ENCODE measurements around the gene LONP1. TPM values are rescaled to one million over a fixed set of nuclear protein-coding genes. Genes with fewer than 3 reads are reported as not detected.
"Not testable (repeated sequence)": the region's sequence is repeated elsewhere in the genome, so short reads cannot be mapped to it uniquely, and the experiment has no call there.

Gene LONP1
- total RNA-seq, 4 donors from 2014 or later, result 39.9 to 134 (median 44.1) TPM

DNA sequence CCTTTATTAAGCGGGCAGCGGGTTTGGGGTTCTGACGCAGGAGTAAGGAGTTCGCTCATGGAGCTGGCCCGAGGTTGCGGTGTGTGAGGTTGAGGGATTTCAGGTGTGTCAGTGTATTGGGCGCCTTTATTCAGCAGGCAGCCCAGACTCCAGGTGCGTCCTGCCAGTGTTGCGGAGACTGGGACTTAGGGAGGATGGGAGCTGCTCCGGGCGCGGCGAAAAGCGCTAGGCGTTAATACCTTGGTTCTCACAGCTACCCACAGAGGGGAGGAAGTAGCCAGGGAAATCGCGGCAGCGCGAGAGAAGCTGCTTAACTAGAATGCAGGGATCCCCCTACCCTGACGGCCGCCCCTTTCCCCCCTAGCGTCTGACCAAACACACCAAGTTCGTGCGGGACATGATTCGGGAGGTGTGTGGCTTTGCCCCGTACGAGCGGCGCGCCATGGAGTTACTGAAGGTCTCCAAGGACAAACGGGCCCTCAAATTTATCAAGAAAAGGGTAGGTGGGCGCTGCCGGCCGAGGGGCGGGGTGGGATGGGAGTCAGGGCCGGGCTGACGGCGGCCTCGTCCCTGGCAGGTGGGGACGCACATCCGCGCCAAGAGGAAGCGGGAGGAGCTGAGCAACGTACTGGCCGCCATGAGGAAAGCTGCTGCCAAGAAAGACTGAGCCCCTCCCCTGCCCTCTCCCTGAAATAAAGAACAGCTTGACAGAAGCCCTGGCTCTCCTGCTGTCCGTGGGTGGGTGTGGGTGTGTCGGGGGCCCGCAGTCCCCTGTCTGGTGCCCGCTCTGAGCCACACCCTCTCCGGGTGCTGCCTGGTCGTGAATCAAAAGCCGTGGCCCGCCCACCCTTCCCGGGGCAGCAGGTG, 28.8 kb downstream of the LONP1 start:
- Histone ChIP-seq H3K4me1 (peaks cover 0 to 6% of the 10 kb centered on the region in 2 donors), H3K27ac (peak overlapping the region; percentile 89 to 90), H3K9me3 (no peaks in the 10 kb centered on the region), H3K4me3 (peak overlapping the region; percentile 55 to 62), H3K27me3 (no peaks in the 10 kb centered on the region), H3K36me3 (no peaks in the 10 kb centered on the region)
- peak; percentile 68 to 77 for DNase-seq
- intact Hi-C loops (cut with DNase I; ENCODE audit: low total_unique reads), result no loop called here
- TF ChIP-seq, protein P1, sequence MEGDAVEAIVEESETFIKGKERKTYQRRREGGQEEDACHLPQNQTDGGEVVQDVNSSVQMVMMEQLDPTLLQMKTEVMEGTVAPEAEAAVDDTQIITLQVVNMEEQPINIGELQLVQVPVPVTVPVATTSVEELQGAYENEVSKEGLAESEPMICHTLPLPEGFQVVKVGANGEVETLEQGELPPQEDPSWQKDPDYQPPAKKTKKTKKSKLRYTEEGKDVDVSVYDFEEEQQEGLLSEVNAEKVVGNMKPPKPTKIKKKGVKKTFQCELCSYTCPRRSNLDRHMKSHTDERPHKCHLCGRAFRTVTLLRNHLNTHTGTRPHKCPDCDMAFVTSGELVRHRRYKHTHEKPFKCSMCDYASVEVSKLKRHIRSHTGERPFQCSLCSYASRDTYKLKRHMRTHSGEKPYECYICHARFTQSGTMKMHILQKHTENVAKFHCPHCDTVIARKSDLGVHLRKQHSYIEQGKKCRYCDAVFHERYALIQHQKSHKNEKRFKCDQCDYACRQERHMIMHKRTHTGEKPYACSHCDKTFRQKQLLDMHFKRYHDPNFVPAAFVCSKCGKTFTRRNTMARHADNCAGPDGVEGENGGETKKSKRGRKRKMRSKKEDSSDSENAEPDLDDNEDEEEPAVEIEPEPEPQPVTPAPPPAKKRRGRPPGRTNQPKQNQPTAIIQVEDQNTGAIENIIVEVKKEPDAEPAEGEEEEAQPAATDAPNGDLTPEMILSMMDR (IDR thresholded peaks at IDR 0.05), result no peak
- no peak for TF ChIP-seq POLR2A (IDR thresholded peaks at IDR 0.05)

DNA sequence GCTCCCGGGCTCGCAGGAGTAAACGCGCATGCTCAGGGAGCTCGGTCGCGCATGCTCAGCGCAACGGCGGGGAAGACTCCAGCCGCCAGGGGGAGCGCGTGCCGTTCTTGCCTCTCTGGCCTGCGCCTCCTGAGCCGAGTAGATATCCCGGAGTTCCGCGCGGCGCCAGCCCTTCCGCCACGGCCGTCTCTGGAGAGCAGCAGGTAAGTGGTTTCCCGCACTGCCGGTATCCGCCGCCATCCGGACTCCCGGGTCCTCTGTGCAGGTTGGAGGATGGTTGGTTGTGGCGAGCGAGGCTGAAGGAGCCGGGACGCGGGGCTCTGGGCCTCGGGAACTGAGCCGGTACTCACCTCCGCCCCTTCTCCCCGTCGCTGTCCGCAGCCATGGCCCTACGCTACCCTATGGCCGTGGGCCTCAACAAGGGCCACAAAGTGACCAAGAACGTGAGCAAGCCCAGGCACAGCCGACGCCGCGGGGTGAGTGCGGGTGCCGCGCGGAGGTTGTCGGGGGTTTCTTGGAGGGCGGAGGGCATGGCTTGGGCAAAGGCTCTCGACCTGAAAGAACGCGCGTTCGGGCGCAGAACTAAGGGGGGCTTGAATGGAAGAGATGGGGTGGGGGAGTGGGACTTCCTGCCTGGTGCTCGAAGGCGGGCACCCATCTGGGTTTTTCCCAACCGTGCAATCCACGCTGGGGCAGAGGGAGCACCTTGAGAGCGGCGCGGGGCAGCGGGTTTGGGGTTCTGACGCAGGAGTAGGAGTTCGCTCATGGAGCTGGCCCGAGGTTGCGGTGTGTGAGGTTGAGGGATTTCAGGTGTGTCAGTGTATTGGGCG, 29.6 kb downstream of the LONP1 start, which contains the start of gene RPL36:
Gene RPL36, plus strand, starts transcription at position 171 of the 830 bp plus-strand sequence. Its CDS starts 213 bp downstream, at position 384.
- Histone ChIP-seq H3K27ac (peak within 1 kb of the TSS; percentile 89 to 90), H3K4me3 (peak within 1 kb of the TSS; percentile 55 to 62), H3K9me3 (no peaks in the 10 kb centered on the region), H3K27me3 (no peaks in the 10 kb centered on the region), H3K36me3 (no peaks in the 10 kb centered on the region), H3K4me1 (peaks cover 0 to 6% of the 10 kb centered on the region in 2 donors)
- peak; percentile 64 to 90 for TF ChIP-seq POLR2A (IDR thresholded peaks at IDR 0.05)
- TF ChIP-seq, protein P1 (IDR thresholded peaks at IDR 0.05), result peak; percentile 97 to 99 (median 98)
- peak; percentile 97 to 99 for DNase-seq
- intact Hi-C loops (cut with DNase I; ENCODE audit: low total_unique reads), result no loop called here

DNA sequence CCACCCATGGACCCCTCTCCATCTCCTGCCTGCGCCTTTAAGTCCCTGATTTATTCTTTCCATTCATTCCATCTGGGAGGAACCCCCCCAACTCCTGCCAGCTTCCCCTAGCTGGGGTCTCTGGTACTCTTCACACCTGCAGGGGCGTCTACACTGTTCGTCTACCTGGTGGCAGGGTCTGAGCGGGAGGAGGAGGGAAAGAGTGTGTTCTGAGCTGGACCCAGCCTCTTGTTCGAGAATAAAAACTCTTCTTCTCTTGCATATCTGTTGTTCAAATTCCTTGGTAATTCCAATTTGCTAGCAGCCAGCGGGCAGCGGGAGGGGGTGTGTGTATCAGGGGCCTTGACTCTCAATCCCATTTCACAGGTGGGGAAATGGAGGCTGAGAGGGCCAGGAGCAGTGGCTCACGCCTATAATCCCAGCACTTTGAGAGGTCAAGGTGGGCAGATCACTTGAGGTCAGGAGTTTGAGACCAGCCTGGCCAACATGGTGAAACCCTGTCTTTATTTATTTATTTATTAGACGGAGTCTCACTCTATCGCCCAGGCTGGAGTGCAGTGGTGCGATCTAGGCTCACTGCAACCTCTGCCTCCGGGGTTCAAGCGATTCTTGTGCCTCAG, 31.6 kb downstream of the LONP1 start:
- intact Hi-C loops (cut with DNase I; ENCODE audit: low total_unique reads); DNase-seq; H3K4me1 ChIP-seq; H3K9me3 ChIP-seq; H3K27me3 ChIP-seq; H3K4me3 ChIP-seq; H3K27ac ChIP-seq; H3K36me3 ChIP-seq: not testable (repeated sequence)

DNA sequence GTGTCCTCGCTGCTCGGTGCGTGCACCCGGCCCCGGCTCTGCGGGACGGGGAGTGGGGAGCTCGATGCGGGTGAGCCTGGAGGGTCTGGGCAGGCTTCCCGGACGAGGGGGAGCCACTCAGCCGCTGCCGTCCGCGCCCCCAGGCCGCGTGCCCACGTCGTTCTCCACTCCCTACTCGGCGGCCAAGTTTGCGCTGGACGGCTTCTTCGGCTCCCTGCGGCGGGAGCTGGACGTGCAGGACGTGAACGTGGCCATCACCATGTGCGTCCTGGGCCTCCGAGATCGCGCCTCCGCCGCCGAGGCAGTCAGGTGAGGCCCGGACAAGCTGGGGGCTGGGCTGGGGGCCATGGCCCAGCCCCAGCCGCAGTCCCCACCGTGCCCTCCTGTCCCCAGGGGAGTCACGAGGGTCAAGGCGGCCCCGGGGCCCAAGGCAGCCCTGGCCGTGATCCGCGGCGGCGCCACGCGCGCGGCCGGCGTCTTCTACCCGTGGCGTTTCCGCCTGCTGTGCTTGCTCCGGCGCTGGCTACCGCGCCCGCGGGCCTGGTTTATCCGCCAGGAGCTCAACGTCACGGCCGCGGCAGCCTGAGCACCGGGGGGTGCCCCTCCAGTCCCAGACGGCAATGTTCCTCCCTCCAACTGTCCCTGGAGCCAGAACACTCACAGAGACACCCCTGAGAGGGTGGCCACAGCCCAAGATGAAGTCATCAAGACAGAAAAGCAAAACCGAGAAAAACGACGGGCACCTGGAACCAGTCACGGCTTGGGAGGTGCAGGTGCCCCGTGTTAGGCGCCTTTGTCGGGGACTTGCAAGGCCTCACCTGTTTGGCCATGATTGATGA, 32.4 kb downstream of the LONP1 start:
- TF ChIP-seq, protein P1 (IDR thresholded peaks at IDR 0.05), result no peak
- TF ChIP-seq POLR2A (IDR thresholded peaks at IDR 0.05), result no peak
- Histone ChIP-seq H3K4me3 (peak overlapping the region; percentile 37 to 48), H3K9me3 (no peaks in the 10 kb centered on the region), H3K4me1 (peaks cover 0 to 6% of the 10 kb centered on the region in 2 donors), H3K36me3 (no peaks in the 10 kb centered on the region), H3K27me3 (no peaks in the 10 kb centered on the region), H3K27ac (peak overlapping the region; percentile 56 to 78)
- DNase-seq, result no peak
- intact Hi-C loops (cut with DNase I; ENCODE audit: low total_unique reads), result no loop called here

Measured in uterus (tissue), 4 donors.